NT2/D1 (cell line): Measurements from ENCODE around the gene CTBP2.

ENCODE experiments used
- SUZ12 ChIP-seq: IDR thresholded peaks from 2 replicates; pipeline ENCODE4 v1.6.1; 2011; ENCODE audit not compliant: insufficient read length, insufficient read depth; ENCODE audit errors: extremely low read depth
- ZNF274 ChIP-seq: IDR thresholded peaks from 2 replicates; pipeline ENCODE4 v1.6.1; 2011; ENCODE audit warnings: mild to moderate bottlenecking, low read depth, low read length

- TF ChIP-seq SUZ12 (no peak), ZNF274 (no peak)
These were observed 97.5 kb downstream of the CTBP2 start for GRCh38 chr10:125062914-125063230.
